B cell (primary cell): ENCODE measurements around the gene GDAP1L1.

ENCODE experiments used
- CTCF ChIP-seq: fragments of 200-600 bp; IDR thresholded peaks from one replicate; pipeline ENCODE4 v1.8.0; 2022; ENCODE audit warnings: antibody characterized with exemption, mild to moderate bottlenecking
- EZH2 ChIP-seq: IDR thresholded peaks from 2 replicates; pipeline ENCODE4 v1.6.1; 2012; ENCODE audit warnings: borderline replicate concordance, low read depth, mild to moderate bottlenecking, moderate library complexity, low read length; ENCODE audit not compliant: insufficient read depth, poor library complexity, severe bottlenecking

DNA sequence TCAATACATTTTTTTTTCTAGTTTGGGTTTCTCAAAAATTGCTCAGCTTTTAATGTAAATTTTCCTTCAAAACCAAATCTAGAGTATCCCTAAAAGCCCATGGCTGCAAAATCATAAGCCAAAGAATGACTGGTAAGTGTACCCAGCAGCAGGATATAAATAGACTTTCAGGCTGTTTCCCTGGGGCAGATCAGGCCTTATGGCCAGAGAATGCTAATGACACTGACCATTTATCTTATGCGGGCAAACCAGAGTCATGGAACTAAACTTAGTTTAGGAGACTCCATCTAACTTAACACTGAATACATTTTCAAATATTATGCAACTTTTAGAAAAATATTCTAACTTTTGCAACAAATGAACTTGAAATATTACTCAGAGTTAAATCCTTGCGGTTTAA, 43.9 kb upstream of the GDAP1L1 start:
- TF ChIP-seq CTCF = no peak
- TF ChIP-seq EZH2 = no peak
